Right kidney (tissue), 9 donors: ENCODE data around the gene PRKCQ.
A peak's percentile ranks its signal among the peaks of the same experiment; 100 is the strongest.

Source experiments
- DNase-seq: peaks from one replicate; pipeline ENCODE4 v3.0.0-alpha.2; 2016
- long read RNA-seq, 8 donors: transcript quantifications; one replicate each; lab custom pipeline, GENCODE V29; 2026

Gene PRKCQ
- long read RNA-seq, donor 1, partial matches to known transcripts = 0 of 2 reads
- long read RNA-seq, donor 1, other reads (novel, unspliced or antisense) = 0 of 2 reads
- long read RNA-seq, donor 2, partial matches to known transcripts = 0 of 2 reads
- long read RNA-seq, donor 2, other reads (novel, unspliced or antisense) = 0 of 2 reads
- long read RNA-seq, donor 3, partial matches to known transcripts = 0 of 2 reads
- long read RNA-seq, donor 3, other reads (novel, unspliced or antisense) = 0 of 2 reads
- long read RNA-seq, donor 4, partial matches to known transcripts = 12 of 13 reads
- long read RNA-seq, donor 4, other reads (novel, unspliced or antisense) = 0 of 13 reads
- long read RNA-seq, donor 5 = 0 reads
- long read RNA-seq, donor 6 = 0 reads
- long read RNA-seq, donor 7 = 0 reads
- long read RNA-seq, donor 8, partial matches to known transcripts = 0 of 1 reads
- long read RNA-seq, donor 8, other reads (novel, unspliced or antisense) = 0 of 1 reads

GRCh38 chr10:6579904-6580278 lies at the start of gene PRKCQ:
PRKCQ (minus strand) TSS chr10:6580276; CDS start chr10:6515135, 65,141 bp downstream.
- DNase-seq = peak; percentile 86

DNA sequence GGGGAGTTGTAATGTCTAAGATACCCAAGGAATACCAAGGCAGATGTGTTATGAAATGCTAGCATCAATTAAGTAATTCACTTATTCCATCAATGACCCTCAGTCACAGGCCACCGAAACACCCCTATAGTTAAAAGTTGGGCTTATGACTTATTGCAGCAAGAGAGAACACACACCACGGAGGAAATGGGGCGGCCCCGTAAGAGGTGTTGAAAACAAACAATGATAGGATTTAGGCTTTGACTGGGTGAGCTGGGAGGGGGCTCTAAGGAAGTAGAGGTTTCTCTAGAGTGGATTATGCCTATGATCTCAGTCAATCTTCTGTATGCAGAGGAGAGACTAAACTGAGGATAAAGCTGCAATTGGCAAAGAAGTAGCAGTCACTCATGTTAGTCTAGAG lies 45.4 kb upstream of the PRKCQ start:
- DNase-seq = no peak

- no peak for DNase-seq
These were observed 44.3 kb upstream of the PRKCQ start for GRCh38 chr10:6624392-6624791.

GRCh38 chr10:6622921-6623320 lies 42.8 kb upstream of the PRKCQ start:
- no peak for DNase-seq

DNA sequence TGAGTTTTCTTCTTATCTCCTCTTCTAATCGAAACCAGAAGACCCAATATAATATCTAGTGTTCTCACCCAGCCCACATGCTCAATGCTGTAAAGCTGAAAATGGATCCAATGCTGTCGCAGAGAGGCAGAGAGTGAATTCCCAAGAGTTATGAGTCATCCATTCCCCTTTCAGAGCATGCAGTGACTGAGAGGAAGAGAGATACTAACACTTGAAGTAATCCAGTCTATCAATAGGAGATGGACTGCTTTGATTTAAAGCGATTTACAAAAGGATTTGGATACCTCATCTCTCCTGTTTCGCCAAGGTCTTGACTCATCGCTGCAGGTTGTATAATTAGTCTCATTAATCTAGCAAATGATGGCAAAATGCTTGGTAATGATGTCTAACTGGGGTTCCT lies 41.5 kb upstream of the PRKCQ start:
- DNase-seq = no peak

DNA sequence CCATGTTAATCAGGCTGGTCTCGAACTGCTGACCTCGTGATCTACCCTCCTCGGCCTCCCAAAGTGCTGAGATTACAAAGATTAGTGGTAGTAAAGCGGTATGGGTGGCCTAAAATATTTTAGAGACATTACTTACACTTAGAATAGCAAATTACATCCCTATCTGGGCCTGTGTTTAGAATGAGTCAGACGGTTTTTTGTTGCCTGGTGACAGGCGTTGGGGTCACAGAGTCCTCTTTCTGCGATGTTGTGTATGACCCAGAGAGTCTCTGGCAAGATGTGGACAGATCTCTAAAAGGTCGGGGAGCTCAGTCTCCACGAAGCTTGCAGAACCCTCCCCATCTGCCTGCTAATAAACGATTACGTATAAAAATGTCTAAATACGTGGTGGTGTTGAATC lies 39.6 kb upstream of the PRKCQ start:
- DNase-seq = no peak

GRCh38 chr10:6618340-6618739 lies 38.3 kb upstream of the PRKCQ start:
- no peak for DNase-seq

DNA sequence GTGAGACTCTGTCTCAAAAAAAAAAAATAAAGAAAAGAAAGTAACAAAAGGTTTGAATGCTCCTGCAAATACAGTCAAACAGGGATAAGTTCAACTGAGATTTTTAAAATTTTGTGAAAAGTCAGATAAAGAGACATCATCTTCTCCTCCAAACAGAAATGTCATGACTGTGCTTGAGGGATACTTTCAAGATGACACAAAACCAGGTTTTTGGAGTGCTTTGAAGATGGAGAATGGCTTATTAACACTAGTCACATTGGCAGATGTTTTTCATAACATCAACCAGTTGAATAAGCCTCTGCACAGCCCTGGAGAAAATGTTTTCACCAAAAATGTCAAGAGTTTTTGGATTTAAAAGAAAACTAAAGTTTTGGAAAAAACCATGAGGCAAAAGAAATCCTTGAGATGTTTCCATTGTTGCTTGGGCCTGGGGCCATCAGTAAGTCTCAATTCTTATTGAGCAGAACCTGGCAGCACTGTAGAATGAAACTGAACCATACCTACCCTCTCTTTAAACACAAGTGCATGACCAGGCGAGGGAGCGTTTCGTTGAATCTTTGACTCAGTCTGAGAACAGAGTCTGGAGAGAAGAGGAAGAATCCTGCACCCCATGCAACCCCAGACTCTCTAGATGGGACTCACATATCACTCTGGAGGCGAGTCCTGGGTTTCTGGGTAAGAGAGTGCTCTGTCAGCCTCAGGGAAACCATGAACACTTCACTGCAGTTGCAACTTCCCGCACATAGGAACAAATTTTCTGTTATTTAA lies 37.4 kb upstream of the PRKCQ start:
- DNase-seq = no peak

DNA sequence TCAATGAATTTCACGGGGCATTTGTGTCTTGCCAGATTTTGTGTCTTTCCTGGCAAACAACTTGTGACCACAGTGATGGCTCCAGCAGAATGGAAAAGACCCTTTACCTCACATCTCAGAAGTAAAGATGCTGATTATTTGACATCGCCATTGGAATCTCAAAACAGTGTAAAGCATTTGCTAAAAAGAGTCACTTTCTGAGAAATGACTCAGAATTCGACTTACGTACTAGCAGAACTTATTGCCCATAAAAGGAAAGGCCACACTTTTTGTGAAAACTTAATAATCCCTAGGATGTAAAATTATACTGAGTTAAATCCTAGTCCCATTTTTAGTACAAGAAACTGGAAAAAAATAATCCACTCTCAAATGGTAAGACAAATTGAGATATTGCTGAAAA lies 35.9 kb upstream of the PRKCQ start:
- no peak for DNase-seq

- no peak for DNase-seq
These were observed 32.3 kb upstream of the PRKCQ start for GRCh38 chr10:6612371-6612770.

- no peak for DNase-seq
These were observed 30.6 kb upstream of the PRKCQ start for GRCh38 chr10:6610647-6611046.

DNA sequence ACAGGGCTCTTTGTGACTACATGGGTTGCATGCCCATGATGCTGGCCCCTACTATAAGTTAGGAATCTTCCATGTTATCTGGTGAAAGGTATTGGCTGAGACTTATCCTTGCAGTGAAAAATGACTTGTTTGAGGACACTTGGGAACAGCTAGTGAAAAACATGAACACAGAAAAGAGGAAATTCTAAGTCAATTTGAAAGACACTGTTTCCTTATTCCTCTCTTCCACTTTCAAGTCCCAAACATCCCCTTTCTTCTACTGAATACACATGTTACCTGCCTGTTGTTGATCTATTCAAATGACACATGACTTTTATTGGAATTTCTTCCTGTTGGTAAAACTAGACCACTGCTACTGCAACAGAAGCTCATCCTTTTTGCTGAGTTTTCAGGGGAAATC lies 29.5 kb upstream of the PRKCQ start:
- no peak for DNase-seq

DNA sequence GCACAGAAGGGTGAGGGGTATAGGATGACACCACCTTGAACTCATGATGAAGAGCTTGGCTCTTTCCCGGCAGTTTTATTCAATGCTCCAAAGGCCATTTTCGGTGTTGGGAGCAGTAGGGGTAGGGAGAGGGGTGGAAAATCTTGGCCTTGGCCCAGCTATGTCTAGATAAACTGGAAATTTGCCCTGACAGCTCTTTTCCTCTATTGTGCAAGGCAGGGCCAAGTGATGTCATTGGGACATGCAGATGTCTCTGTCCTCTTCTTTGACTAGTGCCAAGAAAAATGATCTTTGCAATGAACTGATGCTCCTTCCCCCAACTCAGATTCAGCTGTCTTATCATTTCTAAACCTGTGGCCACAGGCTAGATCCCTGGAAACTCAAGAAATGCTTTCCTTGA lies 27.7 kb upstream of the PRKCQ start:
- no peak for DNase-seq

- no peak for DNase-seq
These were observed 27.1 kb upstream of the PRKCQ start for GRCh38 chr10:6607182-6607581.

DNA sequence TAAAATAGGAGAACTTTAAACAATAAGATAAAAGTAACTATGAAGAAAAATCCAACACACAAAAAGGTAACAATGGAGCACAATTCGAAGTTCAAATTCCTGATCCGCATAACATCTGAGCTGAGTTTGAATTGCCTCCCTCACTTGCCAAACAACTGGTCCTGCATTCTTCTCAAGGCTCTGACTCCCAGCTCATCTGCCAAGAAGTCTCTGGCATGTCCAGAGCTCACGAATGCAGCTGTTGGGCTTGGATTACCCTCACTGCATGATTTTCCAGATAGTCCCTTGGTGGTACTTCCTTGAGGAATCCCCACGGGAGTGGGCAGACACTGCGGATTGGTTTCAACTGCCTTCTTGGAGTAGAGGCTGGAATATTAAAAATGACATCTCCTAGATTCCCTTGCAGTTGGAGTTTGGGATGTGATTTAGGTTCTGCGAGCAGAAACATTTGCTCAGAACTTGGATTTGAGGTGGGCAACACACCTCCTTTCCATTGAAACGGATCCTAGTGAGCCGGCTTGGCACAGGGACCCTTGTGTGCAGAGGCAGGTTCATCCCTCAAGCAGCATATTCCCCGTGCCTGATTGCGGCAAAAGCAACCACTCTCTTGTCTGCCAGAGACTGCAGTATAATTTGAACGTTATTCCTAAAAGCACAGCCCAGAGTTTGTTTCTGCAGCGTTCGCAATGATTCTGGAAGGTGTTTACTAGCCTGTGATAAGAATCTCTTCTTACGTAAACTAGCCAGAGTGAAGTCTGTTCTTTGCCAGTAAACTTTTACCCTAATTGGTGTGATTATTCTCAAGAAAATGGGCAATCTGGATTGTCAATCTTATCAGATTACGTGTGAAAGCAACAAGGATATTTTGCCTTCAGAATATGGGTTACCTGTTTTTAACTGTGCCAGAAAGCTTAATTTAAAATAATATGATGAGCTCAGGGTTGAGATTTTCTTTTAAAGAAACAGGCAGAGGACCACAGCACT lies 23.4 kb upstream of the PRKCQ start:
- DNase-seq = no peak

GRCh38 chr10:6602700-6603084 lies 22.6 kb upstream of the PRKCQ start:
- DNase-seq = no peak

DNA sequence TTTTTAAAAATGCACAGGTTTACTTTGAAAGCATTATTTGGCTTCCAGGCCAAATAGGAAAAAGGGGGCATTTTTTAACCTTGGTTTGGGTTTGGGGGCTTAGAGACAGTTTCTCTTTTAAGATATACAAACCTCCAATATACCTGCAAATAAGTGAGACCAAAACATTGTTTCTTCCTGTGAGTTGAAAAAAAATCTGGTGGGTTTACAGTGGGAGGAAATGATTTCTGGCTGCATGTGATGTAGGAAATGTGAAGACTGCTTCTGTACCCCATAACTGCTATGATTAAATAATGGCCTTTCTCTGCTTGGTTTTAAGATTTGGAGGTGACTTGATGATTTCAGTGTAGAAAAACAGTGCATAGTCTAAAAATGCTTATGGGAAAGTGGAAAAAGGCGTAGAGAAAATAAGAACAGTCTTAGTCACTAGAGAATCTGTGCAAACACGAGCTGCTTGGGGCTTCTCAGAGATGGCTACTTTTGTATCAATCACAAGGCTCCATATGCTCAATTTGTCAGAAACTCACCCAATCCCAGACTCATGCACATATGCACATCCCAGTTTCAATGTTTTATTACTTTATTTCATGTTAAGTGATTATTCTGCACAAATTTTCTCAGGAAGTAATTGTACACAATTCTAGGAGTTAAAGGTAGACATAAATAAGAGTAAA lies 22.1 kb upstream of the PRKCQ start:
- DNase-seq = no peak

- DNase-seq = no peak
These were observed 21.2 kb upstream of the PRKCQ start for GRCh38 chr10:6601246-6601805.

DNA sequence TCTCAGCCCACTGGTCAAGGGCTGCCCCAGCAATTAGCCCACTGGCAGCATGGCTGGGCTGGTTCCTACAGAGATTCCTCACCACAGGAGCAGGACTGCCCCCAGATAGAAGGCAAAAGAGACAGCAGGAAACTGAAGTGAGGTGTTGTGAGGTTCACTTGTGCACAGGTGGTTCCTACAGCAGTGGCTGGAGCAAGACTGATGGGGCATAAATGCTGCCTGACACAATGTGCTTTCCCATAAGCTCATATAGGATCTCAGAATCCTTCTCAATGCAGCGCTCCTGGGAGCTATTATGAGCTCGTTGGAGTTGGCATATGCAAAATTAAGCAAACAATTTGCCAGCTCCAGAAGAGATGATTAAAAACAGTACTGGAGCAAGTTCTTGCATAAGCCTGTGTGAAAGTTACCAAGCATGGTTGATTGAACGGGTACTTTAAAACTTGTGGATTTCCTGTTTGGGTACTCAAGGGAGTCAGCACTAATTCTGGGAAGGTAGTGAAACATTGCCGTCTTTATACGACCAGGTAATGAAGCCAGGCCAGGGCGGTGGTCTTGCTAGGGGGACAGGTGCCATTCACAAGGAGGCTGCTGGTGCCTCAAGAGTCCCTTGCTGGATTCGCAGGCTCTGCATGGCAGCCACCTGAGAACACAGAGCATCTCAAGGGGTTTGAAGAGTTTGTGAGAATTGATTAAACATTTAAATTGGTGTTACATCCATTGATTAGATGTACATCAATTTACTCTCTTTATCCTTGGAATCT lies 20.3 kb upstream of the PRKCQ start:
- DNase-seq = no peak

DNA sequence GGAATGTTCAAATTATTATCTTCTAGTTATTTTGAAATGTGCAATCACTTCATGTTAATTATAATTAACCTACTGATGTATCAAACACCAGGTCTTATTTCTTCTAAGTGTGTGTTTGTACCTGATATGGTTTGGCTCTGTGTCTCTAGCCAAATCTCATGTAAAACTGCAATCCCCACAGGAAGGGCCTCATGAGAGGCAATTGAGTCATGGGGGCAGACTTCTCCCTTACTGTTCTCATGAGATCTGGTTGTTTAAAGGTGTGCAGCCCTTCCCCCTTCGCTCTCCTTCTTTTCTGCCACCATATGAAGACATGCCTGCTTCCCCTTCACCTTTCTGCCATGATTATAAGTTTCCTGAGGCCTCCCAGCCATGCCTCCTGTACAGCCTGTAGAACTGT lies 18.6 kb upstream of the PRKCQ start:
- DNase-seq = no peak

DNA sequence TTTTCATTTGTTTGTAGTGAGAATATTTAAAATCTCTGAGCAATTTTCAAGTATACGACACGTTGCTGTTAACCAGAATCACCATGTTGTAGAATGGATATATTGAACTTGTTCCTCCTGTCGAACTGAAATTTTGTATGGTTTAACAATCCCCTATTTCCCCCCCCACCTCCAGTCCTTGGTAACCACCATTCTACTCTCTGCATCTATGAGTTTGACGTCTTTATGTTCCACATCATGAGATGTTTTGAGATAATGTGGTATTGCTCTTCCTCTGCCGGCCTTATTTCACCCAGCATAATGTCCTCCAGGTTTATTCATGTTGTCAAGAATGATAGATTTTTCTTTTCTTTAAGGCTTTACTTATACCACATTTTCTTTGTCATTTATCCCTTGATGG lies 17.4 kb upstream of the PRKCQ start:
- no peak for DNase-seq
